ENCODE data around the gene TESPA1. TPM values are rescaled to one million over a fixed set of nuclear protein-coding genes. Genes with fewer than 3 reads are reported as not detected.
A peak's percentile ranks its signal among the peaks of the same experiment; 100 is the strongest.

The TESPA1 gene
- total and polyA plus RNA-seq, 2 experiments from 2014 or later, result 0.34 TPM; not detected in 1

- TF ChIP-seq ZNF462 (CRISPR knock-in tag; IDR thresholded peaks at IDR 0.05) (no peak), REST (IDR thresholded peaks at IDR 0.05; ENCODE audit: unreplicated experiment) (no peak)
These were observed 35.4 kb downstream of the TESPA1 start (continued) for GRCh38 chr12:54949073-54949711.

- peak overlapping the region; percentile 69 for H2AFZ ChIP-seq
- Mint-ChIP-seq H3K9me3 (peaks cover 2% of the 10 kb centered on the region; the same call in 1 of the 3 replicates), H3K4me3 (no peak overlapping the region), H3K27ac (no peak overlapping the region; the same call in 1 of the 2 replicates), H3K4me1 (peaks cover 8% of the 10 kb centered on the region; the same call in 2 of the 3 replicates), H3K27me3 (ENCODE audit: insufficient read depth, low read depth, poor library complexity) (peaks cover 7% of the 10 kb centered on the region), H3K36me3 (ENCODE audit: low read depth) (no peaks in the 10 kb centered on the region)
- H4K20me1 ChIP-seq (replicated peaks; ENCODE audit: insufficient read depth), result no peaks in the 10 kb centered on the region
- ATAC-seq, result no peak
- H3K9me2 ChIP-seq (ENCODE audit: insufficient read depth), result no peaks in the 10 kb centered on the region
- no peaks in the 10 kb centered on the region for H3K79me2 ChIP-seq (replicated peaks; ENCODE audit: insufficient read depth)
- no peak overlapping the region for H3K4me3 ChIP-seq
- no peak overlapping the region for H3K27ac ChIP-seq (ENCODE audit: low read depth)
- no peaks in the 10 kb centered on the region for H3F3A ChIP-seq (replicated peaks; ENCODE audit: low read depth)
- DNase-seq (ENCODE audit: low spot score), result no peak
- H3K36me3 ChIP-seq (ENCODE audit: insufficient read depth), result no peaks in the 10 kb centered on the region; the same call in 1 of the 2 replicates
- H3K4me2 ChIP-seq, result 0 out of 2 replicates have a peak overlapping the region, but pooled peaks have one; percentile 26
- no peaks in the 10 kb centered on the region for H3K27me3 ChIP-seq (ENCODE audit: insufficient read depth)
- peaks cover 5% of the 10 kb centered on the region; the same call in 1 of the 2 replicates for H3K4me1 ChIP-seq (ENCODE audit: insufficient read depth)
- TF ChIP-seq NANOG (IDR thresholded peaks at IDR 0.05; ENCODE audit: borderline replicate concordance) (no peak), REST (IDR thresholded peaks at IDR 0.05; ENCODE audit: unreplicated experiment) (no peak), STAT1 (IDR thresholded peaks at IDR 0.05; ENCODE audit: unreplicated experiment) (no peak), ETS1 (IDR thresholded peaks at IDR 0.05) (no peak)
These were observed 36.4 kb downstream of the TESPA1 start for GRCh38 chr12:54948171-54948570.

Data from GM23338 (cell line).